ENCODE results near the gene BEND2.

BEND2 gene

GRCh38 chrX:18170910-18171309, 49.8 kb downstream of the BEND2 start:
- H3K27ac ChIP-seq, result no peak overlapping the region
- no peak for TF ChIP-seq ZFX (IDR thresholded peaks at IDR 0.05; ENCODE audit: borderline replicate concordance)
- no peak for TF ChIP-seq CTCF (IDR thresholded peaks at IDR 0.05)

- no peak overlapping the region for H3K27ac ChIP-seq
- TF ChIP-seq ZFX (IDR thresholded peaks at IDR 0.05; ENCODE audit: borderline replicate concordance) (no peak), CTCF (IDR thresholded peaks at IDR 0.05) (no peak)
Measured at GRCh38 chrX:18166068-18166467, 54.6 kb downstream of the BEND2 start.

DNA sequence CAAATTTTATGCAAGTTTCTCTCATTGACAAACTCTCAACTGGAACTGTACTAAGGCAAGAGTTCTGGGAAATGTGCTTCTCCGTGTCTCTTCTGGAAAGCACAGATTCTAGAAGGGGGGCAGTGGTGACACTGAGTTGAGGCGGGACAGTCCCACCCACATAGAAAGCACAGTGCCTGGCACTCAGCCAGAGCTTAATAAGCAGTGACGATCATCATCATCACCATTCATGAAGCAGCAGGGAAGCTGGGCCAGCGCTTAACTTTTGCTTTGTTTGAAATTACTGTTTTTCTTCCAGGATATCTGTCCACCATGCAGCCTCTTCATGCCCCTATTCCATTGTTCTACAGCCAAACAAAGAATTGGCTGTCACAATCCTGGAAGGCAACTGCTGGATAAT, 60.3 kb downstream of the BEND2 start:
- TF ChIP-seq CTCF (IDR thresholded peaks at IDR 0.05) (no peak), ZFX (IDR thresholded peaks at IDR 0.05; ENCODE audit: borderline replicate concordance) (no peak)
- no peak overlapping the region for H3K27ac ChIP-seq

DNA sequence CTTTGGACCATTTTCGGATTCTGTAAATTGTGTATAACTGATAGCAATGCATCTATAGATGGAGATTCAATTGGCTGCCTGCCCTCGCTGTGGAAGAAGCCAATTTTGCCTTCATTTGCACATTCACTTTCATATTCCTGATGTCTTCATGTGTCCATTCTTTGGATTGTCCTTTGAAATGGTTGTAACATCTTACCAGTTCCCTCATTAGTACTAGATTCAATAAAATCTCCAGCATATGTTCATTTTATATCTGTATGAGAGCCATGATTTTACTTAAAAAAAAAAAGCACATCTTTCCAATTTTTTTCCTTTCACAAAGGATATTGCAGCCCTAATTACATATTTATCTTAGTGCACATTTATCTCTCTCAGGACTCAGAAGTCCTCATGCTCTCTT, 61.7 kb downstream of the BEND2 start:
- TF ChIP-seq CTCF (IDR thresholded peaks at IDR 0.05) (no peak), ZFX (IDR thresholded peaks at IDR 0.05; ENCODE audit: borderline replicate concordance) (no peak)
- no peak overlapping the region for H3K27ac ChIP-seq

DNA sequence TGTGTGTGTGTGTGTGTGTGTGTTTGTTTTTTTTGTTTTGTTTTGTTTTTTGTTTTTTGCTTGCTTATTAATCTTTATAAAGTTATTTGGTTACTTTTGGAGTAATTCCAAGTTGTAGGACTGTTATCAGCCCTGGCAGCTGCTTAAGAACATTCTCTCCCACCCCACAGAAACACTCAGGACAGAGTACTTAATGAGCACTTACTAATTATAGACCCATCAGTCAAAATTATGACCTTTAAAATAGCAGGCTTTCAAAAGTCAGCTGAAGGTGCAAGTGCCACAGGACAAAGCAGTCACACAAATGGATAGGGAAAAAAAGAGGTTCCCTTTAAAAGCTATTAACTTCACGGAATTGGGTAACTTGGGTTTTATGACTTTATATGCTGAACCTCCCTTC, 69.0 kb downstream of the BEND2 start:
- no peak overlapping the region for H3K27ac ChIP-seq
- no peak for TF ChIP-seq CTCF (IDR thresholded peaks at IDR 0.05)
- TF ChIP-seq ZFX (IDR thresholded peaks at IDR 0.05; ENCODE audit: borderline replicate concordance), result no peak

GRCh38 chrX:18151157-18151556, 69.5 kb downstream of the BEND2 start:
- no peak overlapping the region for H3K27ac ChIP-seq
- no peak for TF ChIP-seq ZFX (IDR thresholded peaks at IDR 0.05; ENCODE audit: borderline replicate concordance)
- no peak for TF ChIP-seq CTCF (IDR thresholded peaks at IDR 0.05)

GRCh38 chrX:18149454-18149853, 71.2 kb downstream of the BEND2 start:
- TF ChIP-seq ZFX (IDR thresholded peaks at IDR 0.05; ENCODE audit: borderline replicate concordance) (no peak), CTCF (IDR thresholded peaks at IDR 0.05) (no peak)
- H3K27ac ChIP-seq, result no peak overlapping the region

Measured in 22Rv1 (cell line).